Measurements from ENCODE around the gene OSCP1.

Gene OSCP1

DNA sequence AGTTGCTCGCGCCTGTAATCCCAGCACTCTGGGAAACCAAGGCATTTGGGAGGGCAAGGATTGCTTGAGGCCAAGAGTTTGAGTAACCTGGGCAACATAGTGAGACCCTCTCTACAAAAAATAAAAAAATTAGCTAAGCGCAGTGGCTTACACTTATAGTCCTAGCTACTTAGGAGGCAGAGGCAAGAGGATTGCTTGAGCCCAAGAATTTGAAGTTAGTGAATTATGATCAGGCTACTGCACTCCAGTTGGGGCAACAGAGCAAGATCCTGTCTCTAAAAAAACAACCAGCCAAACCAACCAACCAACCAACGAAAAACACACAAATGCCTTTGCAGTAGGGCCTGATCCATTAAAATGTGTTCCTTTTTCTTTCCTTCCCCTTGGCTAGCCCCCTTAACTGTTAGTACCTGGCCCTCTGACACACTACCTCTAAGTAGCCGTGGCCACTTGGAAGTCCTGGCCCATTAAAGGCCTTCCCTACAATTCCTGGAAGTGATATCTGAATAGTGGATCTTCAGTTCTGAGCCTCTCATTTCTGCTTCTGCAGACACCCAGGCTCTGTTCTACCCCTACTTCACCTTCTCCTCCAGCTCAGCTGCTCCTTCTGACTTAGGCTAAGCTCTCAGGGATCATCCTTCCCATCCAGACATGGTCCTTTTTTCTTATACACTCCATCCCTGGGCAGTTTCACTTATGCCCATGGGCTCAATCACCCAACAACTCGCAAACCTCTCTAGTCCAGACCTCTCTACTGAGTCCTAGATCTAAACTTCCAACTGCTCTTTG lies 3.5 kb upstream of the OSCP1 start:
- Mint-ChIP-seq H3K4me3 (no peak overlapping the region), H3K4me1 (peaks cover 25% of the 10 kb centered on the region), H3K9me3 (no peaks in the 10 kb centered on the region), H3K27me3 (no peaks in the 10 kb centered on the region), H3K27ac (ENCODE audit: low read depth) (no peak overlapping the region), H3K36me3 (ENCODE audit: insufficient read depth) (peaks cover 23% of the 10 kb centered on the region)
- no peak for DNase-seq (ENCODE audit: low spot score in 2 of 2)
- no peak for ATAC-seq (replicated peaks; ENCODE audit: extremely low read depth, poor library complexity, severe bottlenecking)

DNA sequence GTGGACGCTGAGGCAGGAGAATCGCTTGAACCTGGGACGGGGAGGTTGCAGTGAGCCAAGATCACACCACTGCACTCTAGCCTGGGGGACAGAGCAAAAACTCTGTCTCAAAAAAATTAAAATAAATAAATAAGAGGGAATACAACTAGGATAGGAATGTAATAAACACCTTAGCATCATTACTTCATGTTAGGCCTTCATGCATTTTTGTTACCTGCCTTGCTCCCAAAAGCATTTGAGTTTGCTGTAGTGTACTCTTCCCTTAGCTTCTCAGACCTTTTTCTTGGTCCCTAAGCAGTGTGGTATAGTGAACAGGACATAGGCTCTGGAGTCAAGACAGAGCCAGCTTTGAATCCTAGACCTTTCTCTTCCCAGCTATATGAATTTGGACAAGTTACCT lies 2.8 kb upstream of the OSCP1 start:
- H3K4me1 Mint-ChIP-seq: peaks cover 17% of the 10 kb centered on the region
- H3K27me3 Mint-ChIP-seq: no peaks in the 10 kb centered on the region
- no peaks in the 10 kb centered on the region for H3K9me3 Mint-ChIP-seq
- DNase-seq (ENCODE audit: low spot score in 2 of 2) (no peak), ATAC-seq (replicated peaks; ENCODE audit: extremely low read depth, poor library complexity, severe bottlenecking) (no peak)
- no peak overlapping the region for H3K4me3 Mint-ChIP-seq
- H3K27ac Mint-ChIP-seq (ENCODE audit: low read depth): no peak overlapping the region
- peaks cover 19% of the 10 kb centered on the region for H3K36me3 Mint-ChIP-seq (ENCODE audit: insufficient read depth)

DNA sequence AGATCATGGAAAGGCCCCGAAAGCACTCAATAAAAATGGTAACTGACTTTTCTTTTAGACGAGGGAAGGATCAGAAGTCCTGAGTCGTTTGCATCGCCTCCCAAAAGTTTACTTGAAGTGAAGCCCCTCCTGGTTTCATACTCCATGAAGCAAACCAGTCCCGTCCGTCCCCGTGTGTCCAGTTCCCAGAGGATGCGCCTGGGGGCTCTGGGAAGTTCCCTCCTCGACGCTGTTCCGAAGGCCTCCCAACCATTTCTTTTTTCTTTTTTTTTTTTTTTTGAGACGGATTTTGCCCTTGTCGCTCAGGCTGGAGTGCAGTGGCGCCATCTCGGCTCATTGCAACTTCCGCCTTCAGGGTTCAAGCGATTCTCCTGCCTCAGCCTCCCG lies 661 bp upstream of the OSCP1 start:
- Mint-ChIP-seq H3K4me1 (peaks cover 17% of the 10 kb centered on the region), H3K27me3 (no peaks in the 10 kb centered on the region), H3K4me3 (peak overlapping the region; percentile 74), H3K36me3 (ENCODE audit: insufficient read depth) (peaks cover 13% of the 10 kb centered on the region), H3K27ac (ENCODE audit: low read depth) (peak overlapping the region; percentile 97), H3K9me3 (no peaks in the 10 kb centered on the region)
- no peak for DNase-seq (ENCODE audit: low spot score in 2 of 2)
- no peak for ATAC-seq (replicated peaks; ENCODE audit: extremely low read depth, poor library complexity, severe bottlenecking)

DNA sequence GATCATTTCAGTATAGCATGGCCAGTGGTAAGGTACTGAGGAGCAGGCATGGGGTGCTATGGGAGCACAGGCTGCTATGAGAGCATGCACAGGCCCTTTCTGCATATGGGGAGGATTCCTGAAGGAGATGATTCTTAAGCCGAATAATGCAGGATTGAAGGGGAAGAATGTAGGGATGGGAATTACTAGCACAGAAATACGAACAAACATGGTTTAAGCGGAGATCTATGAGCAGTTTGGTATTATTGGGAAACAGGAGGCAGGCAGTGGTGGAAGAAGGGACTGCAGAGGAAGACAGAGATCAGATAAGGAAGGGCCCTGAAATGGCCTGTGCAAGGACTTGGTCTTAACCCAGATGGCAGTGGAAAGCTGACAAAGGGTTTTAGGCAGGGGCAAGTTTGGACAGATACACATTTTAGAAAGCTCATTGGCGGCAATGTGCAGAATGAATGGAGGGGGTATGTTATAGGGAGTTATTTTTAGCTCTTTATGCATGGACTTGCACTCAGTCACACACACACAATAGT lies 1.7 kb downstream of the OSCP1 start:
- peaks cover 13% of the 10 kb centered on the region for H3K36me3 Mint-ChIP-seq (ENCODE audit: insufficient read depth)
- ATAC-seq (replicated peaks; ENCODE audit: extremely low read depth, poor library complexity, severe bottlenecking) (no peak), DNase-seq (ENCODE audit: low spot score in 2 of 2) (no peak)
- H3K27me3 Mint-ChIP-seq: no peaks in the 10 kb centered on the region
- H3K4me1 Mint-ChIP-seq: peaks cover 17% of the 10 kb centered on the region
- no peak overlapping the region for H3K27ac Mint-ChIP-seq (ENCODE audit: low read depth)
- no peak overlapping the region for H3K4me3 Mint-ChIP-seq
- H3K9me3 Mint-ChIP-seq: no peaks in the 10 kb centered on the region

DNA sequence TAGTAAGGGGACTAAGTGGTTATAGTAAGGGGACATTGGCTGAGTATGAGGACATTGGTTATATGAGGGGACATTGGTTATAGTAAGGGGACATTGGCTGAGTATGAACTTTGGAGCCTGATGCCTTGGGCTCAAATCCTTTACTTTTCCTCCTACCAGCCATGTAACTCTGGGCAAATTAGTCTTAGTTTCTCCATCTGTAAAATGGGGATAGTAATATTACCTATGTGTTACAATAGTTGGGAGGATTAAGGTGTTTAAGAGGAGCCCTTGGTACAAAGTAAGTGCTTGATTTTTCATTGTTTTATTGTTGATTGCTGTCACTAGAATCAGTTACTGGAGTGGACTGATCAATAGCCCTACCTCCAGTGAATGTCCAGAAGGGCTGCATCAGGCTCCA lies 2.8 kb downstream of the OSCP1 start:
- Mint-ChIP-seq H3K36me3 (ENCODE audit: insufficient read depth) (peaks cover 13% of the 10 kb centered on the region), H3K9me3 (no peaks in the 10 kb centered on the region), H3K27me3 (no peaks in the 10 kb centered on the region), H3K27ac (ENCODE audit: low read depth) (no peak overlapping the region), H3K4me1 (peaks cover 17% of the 10 kb centered on the region), H3K4me3 (no peak overlapping the region)
- DNase-seq (ENCODE audit: low spot score in 2 of 2): no peak
- no peak for ATAC-seq (replicated peaks; ENCODE audit: extremely low read depth, poor library complexity, severe bottlenecking)

DNA sequence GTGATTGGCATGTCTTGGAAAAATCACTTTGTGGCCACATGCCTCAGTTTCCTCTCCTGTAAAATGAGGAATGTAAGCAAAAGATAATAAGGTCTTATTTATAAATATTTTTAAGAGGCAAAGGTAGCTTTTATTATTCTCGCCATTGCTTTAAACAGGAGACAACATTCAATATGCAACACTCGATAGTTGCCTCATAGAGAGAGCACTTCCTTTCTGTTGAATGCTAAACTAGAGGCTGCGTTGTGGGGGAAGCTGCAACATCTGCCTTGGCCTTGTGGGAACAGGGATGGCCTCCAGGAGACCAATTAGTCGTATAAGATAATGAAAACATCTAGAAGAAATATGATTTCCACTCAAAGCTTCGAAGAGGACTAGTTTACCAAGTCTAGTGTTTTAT lies 3.5 kb downstream of the OSCP1 start:
- Mint-ChIP-seq H3K4me3 (no peak overlapping the region), H3K36me3 (ENCODE audit: insufficient read depth) (peaks cover 13% of the 10 kb centered on the region), H3K27ac (ENCODE audit: low read depth) (no peak overlapping the region), H3K27me3 (no peaks in the 10 kb centered on the region), H3K4me1 (peaks cover 15% of the 10 kb centered on the region), H3K9me3 (no peaks in the 10 kb centered on the region)
- no peak for ATAC-seq (replicated peaks; ENCODE audit: extremely low read depth, poor library complexity, severe bottlenecking)
- no peak for DNase-seq (ENCODE audit: low spot score in 2 of 2)

DNA sequence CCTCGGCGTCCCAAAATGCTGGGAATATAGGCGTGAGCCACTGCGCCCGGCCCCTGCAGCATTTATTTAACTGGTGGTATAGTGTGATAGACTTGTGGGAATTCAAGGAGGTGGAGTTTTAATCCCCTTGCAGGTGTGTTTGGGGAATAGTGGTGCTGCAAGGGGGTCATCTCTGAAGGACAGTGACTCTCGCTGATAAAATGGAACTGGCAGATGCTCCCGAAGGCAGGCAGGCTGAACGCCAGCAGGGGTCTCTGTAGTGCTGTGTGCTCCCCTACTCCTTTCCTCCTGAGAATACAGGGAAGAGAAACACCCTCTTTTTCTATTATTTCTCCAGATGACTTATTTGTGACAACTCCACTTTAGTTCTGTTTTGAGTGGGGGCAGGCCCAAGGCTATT lies 4.0 kb downstream of the OSCP1 start:
- Mint-ChIP-seq H3K4me3 (no peak overlapping the region), H3K4me1 (peaks cover 11% of the 10 kb centered on the region), H3K27me3 (no peaks in the 10 kb centered on the region), H3K36me3 (ENCODE audit: insufficient read depth) (peaks cover 9% of the 10 kb centered on the region), H3K27ac (ENCODE audit: low read depth) (no peak overlapping the region), H3K9me3 (no peaks in the 10 kb centered on the region)
- no peak for ATAC-seq (replicated peaks; ENCODE audit: extremely low read depth, poor library complexity, severe bottlenecking)
- no peak for DNase-seq (ENCODE audit: low spot score in 2 of 2)

DNA sequence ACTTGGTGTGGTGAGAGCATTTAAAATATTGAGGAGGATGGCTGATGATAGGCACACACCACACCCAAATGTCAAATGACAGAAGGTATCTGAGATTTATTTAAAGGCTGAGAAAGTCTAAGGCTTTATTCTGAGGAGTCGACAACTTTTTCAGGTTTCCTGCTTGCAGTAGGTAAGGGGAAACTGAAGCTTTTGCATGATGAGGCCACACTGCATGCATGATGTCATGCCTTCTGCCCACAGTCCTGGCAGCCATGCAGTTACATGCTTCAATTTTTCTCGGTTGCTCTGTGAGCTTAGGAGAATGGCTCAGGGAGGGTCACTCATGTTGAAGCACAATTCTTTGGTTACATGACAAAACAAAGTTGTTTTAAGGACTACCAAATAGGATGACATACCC lies 7.0 kb downstream of the OSCP1 start:
- Mint-ChIP-seq H3K9me3 (no peaks in the 10 kb centered on the region), H3K36me3 (ENCODE audit: insufficient read depth) (no peaks in the 10 kb centered on the region), H3K4me1 (no peaks in the 10 kb centered on the region), H3K27ac (ENCODE audit: low read depth) (no peak overlapping the region), H3K4me3 (no peak overlapping the region), H3K27me3 (no peaks in the 10 kb centered on the region)
- ATAC-seq (replicated peaks; ENCODE audit: extremely low read depth, poor library complexity, severe bottlenecking): no peak
- DNase-seq (ENCODE audit: low spot score in 2 of 2): no peak

DNA sequence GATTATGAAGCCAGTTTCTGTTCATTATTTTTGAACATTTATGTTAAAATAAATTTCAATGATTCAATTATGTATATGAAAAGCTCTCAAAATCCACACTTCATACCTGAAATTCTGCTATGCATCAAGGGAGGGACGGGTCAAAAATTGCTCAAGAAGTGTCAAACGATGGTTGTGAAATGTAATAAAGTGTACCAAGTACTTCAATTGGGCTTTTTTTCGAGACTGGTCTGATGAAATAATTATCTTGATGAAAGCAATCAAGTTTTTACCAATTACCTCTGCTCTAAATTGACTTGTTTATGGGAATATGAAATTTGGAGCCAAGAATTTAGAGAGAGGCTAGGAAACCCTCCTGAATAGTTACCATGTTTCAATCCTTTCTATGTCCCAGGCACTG lies 7.9 kb downstream of the OSCP1 start:
- Mint-ChIP-seq H3K9me3 (no peaks in the 10 kb centered on the region), H3K4me3 (no peak overlapping the region), H3K27me3 (no peaks in the 10 kb centered on the region), H3K4me1 (no peaks in the 10 kb centered on the region), H3K27ac (ENCODE audit: low read depth) (no peak overlapping the region), H3K36me3 (ENCODE audit: insufficient read depth) (no peaks in the 10 kb centered on the region)
- ATAC-seq (replicated peaks; ENCODE audit: extremely low read depth, poor library complexity, severe bottlenecking) (no peak), DNase-seq (ENCODE audit: low spot score in 2 of 2) (no peak)

DNA sequence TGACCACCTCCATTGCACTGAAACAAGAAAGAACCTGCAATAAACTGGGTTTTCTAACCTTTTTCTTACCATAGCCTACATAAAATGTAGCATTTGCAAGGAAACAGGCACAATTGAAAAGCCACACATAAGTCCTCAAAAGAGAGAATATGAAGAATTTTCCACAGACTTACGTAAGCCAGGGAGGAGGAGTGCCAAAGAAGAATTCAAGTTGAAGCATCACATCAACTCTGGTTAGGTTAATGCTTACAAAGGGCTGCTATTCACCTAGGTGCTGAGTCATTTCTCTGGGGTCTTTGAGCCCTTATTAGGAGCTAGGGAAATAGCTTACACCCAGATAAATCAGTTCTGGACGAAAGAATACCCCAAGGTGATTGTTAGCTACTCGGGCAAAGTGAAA lies 9.6 kb downstream of the OSCP1 start:
- H3K4me1 Mint-ChIP-seq: no peaks in the 10 kb centered on the region
- H3K36me3 Mint-ChIP-seq (ENCODE audit: insufficient read depth): no peaks in the 10 kb centered on the region
- H3K27me3 Mint-ChIP-seq: no peaks in the 10 kb centered on the region
- H3K9me3 Mint-ChIP-seq: no peaks in the 10 kb centered on the region
- no peak overlapping the region for H3K27ac Mint-ChIP-seq (ENCODE audit: low read depth)
- no peak for DNase-seq (ENCODE audit: low spot score in 2 of 2)
- no peak for ATAC-seq (replicated peaks; ENCODE audit: extremely low read depth, poor library complexity, severe bottlenecking)
- H3K4me3 Mint-ChIP-seq: no peak overlapping the region

DNA sequence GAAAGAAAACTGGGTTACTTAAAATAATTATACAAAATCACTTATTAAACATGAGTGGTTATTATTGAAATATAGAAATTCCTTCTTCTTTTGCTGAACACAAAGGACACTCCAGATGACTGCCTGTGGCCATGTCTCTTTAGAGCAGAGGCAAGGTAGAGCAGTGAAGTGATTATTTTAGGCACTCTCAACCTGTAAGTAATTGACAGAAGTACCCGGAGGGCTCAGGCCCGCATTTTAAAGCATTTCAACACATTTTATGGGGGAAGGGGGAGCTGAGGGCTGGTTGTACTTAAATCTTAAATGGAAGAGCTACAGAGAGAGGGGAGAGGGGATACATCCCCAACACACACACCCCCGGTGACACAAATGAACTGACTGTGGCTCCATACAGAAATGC lies 10.2 kb downstream of the OSCP1 start:
- H3K27ac Mint-ChIP-seq (ENCODE audit: low read depth): no peak overlapping the region
- no peaks in the 10 kb centered on the region for H3K27me3 Mint-ChIP-seq
- DNase-seq (ENCODE audit: low spot score in 2 of 2) (no peak), ATAC-seq (replicated peaks; ENCODE audit: extremely low read depth, poor library complexity, severe bottlenecking) (no peak)
- H3K9me3 Mint-ChIP-seq: no peaks in the 10 kb centered on the region
- H3K4me1 Mint-ChIP-seq: no peaks in the 10 kb centered on the region
- no peaks in the 10 kb centered on the region for H3K36me3 Mint-ChIP-seq (ENCODE audit: insufficient read depth)
- H3K4me3 Mint-ChIP-seq: no peak overlapping the region

DNA sequence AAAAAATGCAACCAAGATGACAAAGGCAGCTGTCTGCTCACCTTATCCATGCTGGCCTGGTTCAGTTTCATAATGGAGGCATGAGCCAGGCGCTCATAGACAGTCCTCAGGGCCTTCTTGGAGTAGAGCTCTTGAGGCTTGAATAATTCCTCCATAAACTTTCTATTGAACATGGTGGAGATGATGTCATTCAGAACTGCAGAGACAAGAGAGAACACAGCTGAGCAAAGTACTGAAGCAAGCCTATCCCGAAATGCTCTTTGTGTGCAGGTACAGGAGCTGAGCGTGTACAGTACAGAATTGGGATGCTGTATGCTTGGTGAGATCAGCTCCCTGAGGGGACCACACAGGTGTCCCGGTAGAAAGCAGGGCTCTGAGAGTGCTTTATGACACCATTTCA lies 11.5 kb downstream of the OSCP1 start:
- DNase-seq (ENCODE audit: low spot score in 2 of 2) (no peak), ATAC-seq (replicated peaks; ENCODE audit: extremely low read depth, poor library complexity, severe bottlenecking) (no peak)
- Mint-ChIP-seq H3K27me3 (no peaks in the 10 kb centered on the region), H3K9me3 (no peaks in the 10 kb centered on the region), H3K4me1 (no peaks in the 10 kb centered on the region), H3K4me3 (no peak overlapping the region), H3K27ac (ENCODE audit: low read depth) (no peak overlapping the region), H3K36me3 (ENCODE audit: insufficient read depth) (no peaks in the 10 kb centered on the region)

DNA sequence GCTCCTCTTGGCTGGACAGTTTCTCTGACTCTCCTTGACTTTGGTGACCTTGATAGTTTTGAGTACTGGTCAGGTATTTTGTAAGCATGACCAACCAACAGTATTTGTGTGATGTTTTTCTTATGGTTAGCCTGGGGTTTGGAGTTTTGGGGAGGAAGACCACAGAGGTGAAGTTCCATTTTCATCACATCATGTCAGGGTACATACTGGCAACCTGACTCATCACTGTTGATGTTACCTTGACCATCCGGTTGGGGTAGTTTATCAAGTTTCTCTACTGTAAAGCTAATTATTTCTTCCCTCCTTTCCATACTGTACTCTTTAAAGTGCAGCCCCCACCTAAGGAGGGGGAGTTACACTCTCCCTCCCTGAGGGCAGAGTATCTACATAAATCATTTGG lies 13.4 kb downstream of the OSCP1 start:
- ATAC-seq (replicated peaks; ENCODE audit: extremely low read depth, poor library complexity, severe bottlenecking): no peak

More for the DNA sequence above, 13.4 kb downstream of the OSCP1 start:
- Mint-ChIP-seq H3K36me3 (ENCODE audit: insufficient read depth) (no peaks in the 10 kb centered on the region), H3K9me3 (no peaks in the 10 kb centered on the region), H3K27me3 (no peaks in the 10 kb centered on the region), H3K27ac (ENCODE audit: low read depth) (no peak overlapping the region), H3K4me3 (no peak overlapping the region), H3K4me1 (no peaks in the 10 kb centered on the region)
- DNase-seq (ENCODE audit: low spot score in 2 of 2): no peak
